SK-N-MC (cell line): ENCODE data around the gene KRTAP10-6.
"Not testable (repeated sequence)": the region's sequence is repeated elsewhere in the genome, so short reads cannot be mapped to it uniquely, and the experiment has no call there.

Experiments
- EZH2 ChIP-seq: fragments of 200-600 bp; sonication (generic); IDR thresholded peaks from one replicate; pipeline ENCODE4 v1.6.1; 2017; ENCODE audit warnings: antibody characterized with exemption
- FOXP2 ChIP-seq: optimal IDR thresholded peaks from 2 replicates; pipeline ENCODE3; 2011; ENCODE audit warnings: mild to moderate bottlenecking, moderate library complexity; ENCODE audit not compliant: insufficient read depth; ENCODE audit errors: extremely low read length, control extremely low read depth
- POLR2AphosphoS5 ChIP-seq: IDR thresholded peaks from 2 replicates; pipeline ENCODE4 v1.6.1; 2012; ENCODE audit warnings: mild to moderate bottlenecking, low read depth, low read length, borderline replicate concordance

DNA sequence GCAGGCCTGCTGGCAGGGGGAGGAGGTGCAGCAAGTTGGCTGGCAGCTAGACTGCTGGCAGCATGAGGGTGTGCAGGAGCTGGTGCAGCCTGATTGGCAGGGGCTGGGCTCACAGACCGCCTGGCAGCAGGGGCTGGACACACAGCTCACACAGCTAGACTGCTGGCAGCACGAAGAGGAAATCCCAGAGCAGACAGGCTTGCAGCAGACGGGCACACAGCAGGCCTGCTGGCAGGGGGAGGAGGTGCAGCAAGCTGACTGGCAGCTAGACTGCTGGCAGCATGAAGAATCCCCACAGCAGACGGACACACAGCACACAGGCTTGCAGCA, 539 bp downstream of the KRTAP10-6 start:
- not testable (repeated sequence) for TF ChIP-seq POLR2AphosphoS5, EZH2, FOXP2
